Neural progenitor cell (in vitro differentiated cells): ENCODE data around the gene ZNF521.
A peak's percentile ranks its signal among the peaks of the same experiment; 100 is the strongest.

Experiments used
- EZH2 ChIP-seq: fragments of 200-600 bp; sonication (generic); IDR thresholded peaks from 2 replicates; pipeline ENCODE4 v1.6.1; 2017; ENCODE audit warnings: antibody characterized with exemption, mild to moderate bottlenecking, moderate library complexity
- EZH2phosphoT487 ChIP-seq: fragments of 200-600 bp; sonication (generic); IDR thresholded peaks from 2 replicates; pipeline ENCODE4 v1.6.1; 2017; ENCODE audit warnings: antibody characterized with exemption
- TF ChIP-seq, protein P1 (sequence below): fragments of 200-600 bp; sonication (generic); IDR thresholded peaks from 2 replicates; pipeline ENCODE4 v1.5.1; 2017; ENCODE audit warnings: antibody characterized with exemption, mild to moderate bottlenecking

DNA sequence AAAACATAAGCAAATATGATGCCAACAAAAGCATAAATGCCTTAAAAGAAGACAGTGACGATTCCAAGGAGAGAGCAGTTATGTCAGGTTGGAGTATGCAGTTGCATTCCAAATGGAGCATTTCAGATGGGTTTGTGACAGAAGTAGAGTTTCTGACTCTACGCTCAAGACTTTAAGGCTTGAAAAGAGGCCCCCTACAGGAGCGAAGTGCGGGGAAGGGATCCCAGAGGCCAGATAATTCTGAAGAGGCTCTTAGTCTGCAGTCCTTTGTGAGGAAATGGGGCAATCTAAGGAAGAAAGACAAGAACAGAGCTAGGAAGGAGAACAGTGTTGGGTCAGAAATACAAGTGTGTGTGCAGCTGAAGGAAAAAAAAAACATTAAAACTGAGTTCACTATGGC is 95.5 kb downstream of the ZNF521 start:
- no peak for TF ChIP-seq EZH2
- TF ChIP-seq, protein P1, sequence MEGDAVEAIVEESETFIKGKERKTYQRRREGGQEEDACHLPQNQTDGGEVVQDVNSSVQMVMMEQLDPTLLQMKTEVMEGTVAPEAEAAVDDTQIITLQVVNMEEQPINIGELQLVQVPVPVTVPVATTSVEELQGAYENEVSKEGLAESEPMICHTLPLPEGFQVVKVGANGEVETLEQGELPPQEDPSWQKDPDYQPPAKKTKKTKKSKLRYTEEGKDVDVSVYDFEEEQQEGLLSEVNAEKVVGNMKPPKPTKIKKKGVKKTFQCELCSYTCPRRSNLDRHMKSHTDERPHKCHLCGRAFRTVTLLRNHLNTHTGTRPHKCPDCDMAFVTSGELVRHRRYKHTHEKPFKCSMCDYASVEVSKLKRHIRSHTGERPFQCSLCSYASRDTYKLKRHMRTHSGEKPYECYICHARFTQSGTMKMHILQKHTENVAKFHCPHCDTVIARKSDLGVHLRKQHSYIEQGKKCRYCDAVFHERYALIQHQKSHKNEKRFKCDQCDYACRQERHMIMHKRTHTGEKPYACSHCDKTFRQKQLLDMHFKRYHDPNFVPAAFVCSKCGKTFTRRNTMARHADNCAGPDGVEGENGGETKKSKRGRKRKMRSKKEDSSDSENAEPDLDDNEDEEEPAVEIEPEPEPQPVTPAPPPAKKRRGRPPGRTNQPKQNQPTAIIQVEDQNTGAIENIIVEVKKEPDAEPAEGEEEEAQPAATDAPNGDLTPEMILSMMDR, result peak; percentile 38
- TF ChIP-seq EZH2phosphoT487, result no peak
